GF-D8 (cell line): ENCODE results near the gene IQCH.

Source experiments
- DNase-seq: peaks from one replicate; lab custom pipeline; 2025; lab: John Stamatoyannopoulos, UW

The IQCH gene

GRCh38 chr15:67504796-67505195 is 250.2 kb downstream of the IQCH start:
- DNase-seq: no peak

GRCh38 chr15:67505675-67506572 is 251.3 kb downstream of the IQCH start:
- DNase-seq: no peak

GRCh38 chr15:67506775-67507747 is 252.5 kb downstream of the IQCH start:
- DNase-seq: no peak

GRCh38 chr15:67508407-67508806 is 253.8 kb downstream of the IQCH start:
- DNase-seq: no peak

GRCh38 chr15:67509918-67510317 is 255.3 kb downstream of the IQCH start:
- DNase-seq: peak; percentile 53

GRCh38 chr15:67510597-67511190 is 256.1 kb downstream of the IQCH start:
- DNase-seq: no peak

GRCh38 chr15:67511606-67512005 is 257.0 kb downstream of the IQCH start:
- no peak for DNase-seq

GRCh38 chr15:67512140-67512539 is 257.6 kb downstream of the IQCH start:
- DNase-seq: no peak

GRCh38 chr15:67512933-67513714 is 258.5 kb downstream of the IQCH start:
- no peak for DNase-seq

- DNase-seq: no peak
Measured at GRCh38 chr15:67515090-67515489, 260.5 kb downstream of the IQCH start.

- DNase-seq: no peak
Measured at GRCh38 chr15:67515557-67515956, 261.0 kb downstream of the IQCH start.

- no peak for DNase-seq
Measured at GRCh38 chr15:67520321-67521028, 265.9 kb downstream of the IQCH start.

GRCh38 chr15:67521029-67521782 is 266.6 kb downstream of the IQCH start, which contains the start of gene C15orf61:
C15orf61 (plus strand) TSS chr15:67521131; CDS start chr15:67521249, 118 bp downstream.
- DNase-seq: peak; percentile 66

GRCh38 chr15:67521783-67522568 is 267.4 kb downstream of the IQCH start:
- DNase-seq: no peak

GRCh38 chr15:67523330-67523729 is 268.7 kb downstream of the IQCH start:
- no peak for DNase-seq

- no peak for DNase-seq
Measured at GRCh38 chr15:67524235-67524634, 269.6 kb downstream of the IQCH start.

GRCh38 chr15:67528513-67528912 is 273.9 kb downstream of the IQCH start:
- DNase-seq: no peak

GRCh38 chr15:67531379-67531914 is 276.9 kb downstream of the IQCH start:
- DNase-seq: no peak

GRCh38 chr15:67533873-67534272 is 279.3 kb downstream of the IQCH start:
- no peak for DNase-seq
